GM12891 (cell line): ENCODE data around the gene CTNND2.
A peak's percentile ranks its signal among the peaks of the same experiment; 100 is the strongest.

Experiments
- DNase-seq: peaks from one replicate; pipeline ENCODE4 v3.0.0; 2011; ENCODE audit warnings: low spot score; ENCODE audit not compliant: insufficient read length
- FAIRE-seq: peaks from 2 replicates; lab custom pipeline; 2011; peaks lifted over from hg19 to GRCh38; lab: Jason Lieb, UNC
- PAX5 ChIP-seq: IDR thresholded peaks from 2 replicates; pipeline ENCODE4 v1.6.1; 2011; ENCODE audit warnings: low read length, moderate library complexity, mild to moderate bottlenecking; ENCODE audit not compliant: insufficient read depth, severe bottlenecking
- POLR2A ChIP-seq: IDR thresholded peaks from 2 replicates; pipeline ENCODE4 v1.6.1; 2011; ENCODE audit warnings: low read depth, low read length, control low read depth
- POLR2AphosphoS5 ChIP-seq: IDR thresholded peaks from 2 replicates; pipeline ENCODE4 v1.6.1; 2011; ENCODE audit warnings: low read depth, low read length, control low read depth
- POU2F2 ChIP-seq: IDR thresholded peaks from 2 replicates; pipeline ENCODE4 v1.6.1; 2011; ENCODE audit warnings: low read depth, mild to moderate bottlenecking, control low read depth, low read length, moderate library complexity
- SPI1 ChIP-seq: IDR thresholded peaks from 2 replicates; pipeline ENCODE4 v1.6.1; 2011; ENCODE audit warnings: low read depth, low read length, control low read depth
- TAF1 ChIP-seq: IDR thresholded peaks from 2 replicates; pipeline ENCODE4 v1.6.1; 2011; ENCODE audit warnings: low read depth, low read length, control low read depth

The CTNND2 gene

GRCh38 chr5:10995891-10996290 is 908.4 kb downstream of the CTNND2 start:
- TF ChIP-seq TAF1: no peak
- TF ChIP-seq POU2F2: no peak
- no peak for TF ChIP-seq POLR2A
- no peak for TF ChIP-seq PAX5
- DNase-seq (no peak), FAIRE-seq (no peak)

- FAIRE-seq (no peak), DNase-seq (no peak)
- TF ChIP-seq PAX5 (no peak), POU2F2 (no peak), TAF1 (no peak), POLR2AphosphoS5 (no peak), SPI1 (no peak), POLR2A (no peak)
Observed at GRCh38 chr5:10994091-10994986, 909.9 kb downstream of the CTNND2 start.

- FAIRE-seq (no peak), DNase-seq (no peak)
- TF ChIP-seq POLR2A: no peak
- TF ChIP-seq POLR2AphosphoS5: no peak
- no peak for TF ChIP-seq SPI1
- TF ChIP-seq PAX5: no peak
- TF ChIP-seq TAF1: no peak
- TF ChIP-seq POU2F2: no peak
Observed at GRCh38 chr5:10990634-10991033, 913.6 kb downstream of the CTNND2 start.

GRCh38 chr5:10989577-10990263 is 914.5 kb downstream of the CTNND2 start:
- FAIRE-seq (no peak), DNase-seq (no peak)
- TF ChIP-seq POLR2A (no peak), POU2F2 (no peak), TAF1 (no peak), PAX5 (no peak), POLR2AphosphoS5 (no peak), SPI1 (no peak)

- no peak for DNase-seq
- no peak for FAIRE-seq
- no peak for TF ChIP-seq TAF1
- no peak for TF ChIP-seq POU2F2
Observed at GRCh38 chr5:10988622-10989021, 915.6 kb downstream of the CTNND2 start.

GRCh38 chr5:10987925-10988504 is 916.2 kb downstream of the CTNND2 start:
- DNase-seq (peak; percentile 55), FAIRE-seq (peak; percentile 83)
- TF ChIP-seq TAF1 (no peak), POLR2AphosphoS5 (no peak), POLR2A (no peak), POU2F2 (no peak), SPI1 (no peak), PAX5 (no peak)

GRCh38 chr5:10987276-10987924 is 916.8 kb downstream of the CTNND2 start:
- no peak for TF ChIP-seq POLR2AphosphoS5
- no peak for TF ChIP-seq PAX5
- no peak for TF ChIP-seq SPI1
- no peak for TF ChIP-seq POLR2A
- TF ChIP-seq POU2F2: no peak
- TF ChIP-seq TAF1: no peak
- FAIRE-seq: no peak

GRCh38 chr5:10985721-10986110 is 918.5 kb downstream of the CTNND2 start:
- FAIRE-seq: no peak
- TF ChIP-seq POU2F2: no peak
- no peak for TF ChIP-seq TAF1
- peak; percentile 79 for TF ChIP-seq SPI1
- DNase-seq: no peak

More at GRCh38 chr5:10987276-10987924, 916.8 kb downstream of the CTNND2 start:
- DNase-seq: no peak

GRCh38 chr5:10985091-10985720 is 919.0 kb downstream of the CTNND2 start:
- no peak for FAIRE-seq
- DNase-seq: no peak
- TF ChIP-seq PAX5 (no peak), POLR2AphosphoS5 (no peak), SPI1 (no peak), POLR2A (no peak), POU2F2 (no peak), TAF1 (no peak)
